Retinal pigment epithelial cell (primary cell): Measurements from ENCODE around the gene CD226.

Experiments
- DNase-seq: peaks from one replicate; pipeline ENCODE4 v3.0.0-alpha.2; 2010; ENCODE audit warnings: low read depth
- H3K4me3 ChIP-seq: 2 replicates; pipeline ENCODE4 v1.5.1; 2011; ENCODE audit warnings: mild to moderate bottlenecking, low read length, control low read depth, moderate library complexity
- CTCF ChIP-seq: conservative IDR thresholded peaks from 2 replicates; pipeline ENCODE4 v1.5.1; 2011; ENCODE audit warnings: low read depth, low read length, control low read depth, inconsistent platforms

Gene CD226

GRCh38 chr18:69974365-69974764 lies 26.7 kb upstream of the CD226 start:
- no peak for TF ChIP-seq CTCF
- DNase-seq = no peak
- no peak overlapping the region for H3K4me3 ChIP-seq

- DNase-seq = no peak
- no peak for TF ChIP-seq CTCF
Observed at GRCh38 chr18:69969491-69969890, 21.8 kb upstream of the CD226 start.

GRCh38 chr18:69968039-69968438 lies 20.4 kb upstream of the CD226 start:
- H3K4me3 ChIP-seq = no peak overlapping the region
- TF ChIP-seq CTCF = no peak
- DNase-seq = no peak

More at GRCh38 chr18:69969491-69969890, 21.8 kb upstream of the CD226 start:
- no peak overlapping the region for H3K4me3 ChIP-seq

- no peak for DNase-seq
- no peak overlapping the region for H3K4me3 ChIP-seq
- no peak for TF ChIP-seq CTCF
Observed at GRCh38 chr18:69963196-69963595, 15.5 kb upstream of the CD226 start.

- H3K4me3 ChIP-seq = no peak overlapping the region
- DNase-seq = no peak
- no peak for TF ChIP-seq CTCF
Observed at GRCh38 chr18:69961718-69962117, 14.0 kb upstream of the CD226 start.

- no peak for DNase-seq
- no peak for TF ChIP-seq CTCF
- H3K4me3 ChIP-seq = no peak overlapping the region
Observed at GRCh38 chr18:69958422-69958821, 10.7 kb upstream of the CD226 start.

GRCh38 chr18:69957747-69958146 lies 10.1 kb upstream of the CD226 start:
- H3K4me3 ChIP-seq = no peak overlapping the region
- no peak for DNase-seq
- TF ChIP-seq CTCF = no peak
